ENCODE data around the gene RMND1. TPM values are rescaled to one million over a fixed set of nuclear protein-coding genes. Genes with fewer than 3 reads are reported as not detected.
A peak's percentile ranks its signal among the peaks of the same experiment; 100 is the strongest.

RMND1 gene
- total and polyA plus RNA-seq, 10 donors = 11.7 to 23.2 (median 14.8) TPM

DNA sequence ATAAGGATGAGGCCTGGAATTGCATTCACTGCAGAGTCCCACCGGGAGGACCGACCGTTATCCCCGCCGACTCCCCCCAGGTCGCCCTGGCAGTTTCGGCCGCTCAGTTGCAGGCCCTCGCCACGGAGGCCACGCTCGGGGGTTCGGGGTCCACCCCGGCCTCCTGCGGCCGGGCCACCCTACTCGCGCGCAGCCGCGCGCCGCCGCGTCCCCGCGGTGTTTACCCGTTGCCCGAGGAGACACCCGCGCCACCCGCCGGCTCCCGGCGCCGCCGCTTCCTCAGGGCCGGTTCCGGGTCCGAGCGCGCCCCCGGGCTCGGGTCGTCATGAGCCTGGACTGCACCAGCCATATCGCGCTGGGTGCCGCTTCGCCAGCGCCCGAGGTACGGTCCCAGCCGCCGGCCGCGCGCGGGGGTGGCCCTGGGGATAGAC is 41.9 kb upstream of the RMND1 start, which contains the start of gene CCDC170:
Gene CCDC170, plus strand, starts transcription at position 214 of the 431 bp plus-strand sequence. Its CDS starts 112 bp downstream, at position 326.
- WGBS, 5 donors = 1 to 8% (median 1%) methylated on average over 8 to 58 of the region's 58 CpGs
- intact Hi-C loops (cut with DNase I; ENCODE audit: low total_unique reads) = no loop called here
- DNase-seq = peak; percentile 87
- Histone ChIP-seq H3K4me3 (peak within 1 kb of the TSS; percentile 31 to 79 (median 59)), H3K27me3 (replicated peaks in 1 of 7) (peaks cover 0 to 49% (median 10%) of the 10 kb centered on the region in 7 donors), H3K9me3 (no peaks in the 10 kb centered on the region), H3K36me3 (no peaks in the 10 kb centered on the region), H3K4me1 (peaks cover 0 to 45% (median 20%) of the 10 kb centered on the region in 6 donors), H3K27ac (peak within 1 kb of the TSS; percentile 57 to 87 (median 84))
- TF ChIP-seq, protein P1, sequence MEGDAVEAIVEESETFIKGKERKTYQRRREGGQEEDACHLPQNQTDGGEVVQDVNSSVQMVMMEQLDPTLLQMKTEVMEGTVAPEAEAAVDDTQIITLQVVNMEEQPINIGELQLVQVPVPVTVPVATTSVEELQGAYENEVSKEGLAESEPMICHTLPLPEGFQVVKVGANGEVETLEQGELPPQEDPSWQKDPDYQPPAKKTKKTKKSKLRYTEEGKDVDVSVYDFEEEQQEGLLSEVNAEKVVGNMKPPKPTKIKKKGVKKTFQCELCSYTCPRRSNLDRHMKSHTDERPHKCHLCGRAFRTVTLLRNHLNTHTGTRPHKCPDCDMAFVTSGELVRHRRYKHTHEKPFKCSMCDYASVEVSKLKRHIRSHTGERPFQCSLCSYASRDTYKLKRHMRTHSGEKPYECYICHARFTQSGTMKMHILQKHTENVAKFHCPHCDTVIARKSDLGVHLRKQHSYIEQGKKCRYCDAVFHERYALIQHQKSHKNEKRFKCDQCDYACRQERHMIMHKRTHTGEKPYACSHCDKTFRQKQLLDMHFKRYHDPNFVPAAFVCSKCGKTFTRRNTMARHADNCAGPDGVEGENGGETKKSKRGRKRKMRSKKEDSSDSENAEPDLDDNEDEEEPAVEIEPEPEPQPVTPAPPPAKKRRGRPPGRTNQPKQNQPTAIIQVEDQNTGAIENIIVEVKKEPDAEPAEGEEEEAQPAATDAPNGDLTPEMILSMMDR (IDR thresholded peaks at IDR 0.05 in 8 of 11, conservative IDR thresholded peaks at IDR 0.05 in 3 of 11) = no peak
- TF ChIP-seq POLR2A (IDR thresholded peaks at IDR 0.05) (no peak), POLR2AphosphoS5 (IDR thresholded peaks at IDR 0.05) (peak in 2 of 3 donors; percentile 50)

DNA sequence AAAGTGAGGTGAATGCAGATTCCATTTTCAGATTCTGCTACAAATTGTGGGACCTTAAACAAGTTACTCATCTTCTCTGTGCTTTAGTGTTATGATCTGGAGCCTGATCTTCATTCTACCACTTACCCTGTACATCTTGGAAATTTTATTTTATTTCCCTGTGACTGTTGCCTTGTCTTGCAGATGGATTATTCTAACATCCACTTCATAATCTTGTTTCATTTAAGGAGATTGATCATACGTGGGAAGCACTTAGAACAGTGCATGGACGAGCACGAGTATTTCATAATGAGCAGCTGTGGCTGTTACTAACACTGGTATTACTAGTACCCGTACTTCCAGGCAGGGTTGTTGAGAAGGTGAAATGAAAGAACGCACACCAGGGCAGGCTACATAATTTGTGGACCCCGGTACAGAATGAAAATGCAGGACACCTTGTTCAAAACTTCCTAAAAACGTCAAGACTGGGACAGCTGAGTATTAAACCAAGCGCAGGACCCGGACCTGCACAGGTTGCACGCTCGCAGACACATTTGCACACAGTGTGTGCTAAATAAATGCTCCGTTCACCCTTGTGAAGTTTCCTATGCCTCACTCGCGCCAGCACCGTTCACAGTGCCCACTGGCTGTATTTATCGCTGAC is 41.4 kb upstream of the RMND1 start:
- Histone ChIP-seq H3K4me1 (peaks cover 0 to 40% (median 20%) of the 10 kb centered on the region in 6 donors), H3K36me3 (no peaks in the 10 kb centered on the region), H3K4me3 (peak overlapping the region; percentile 31 to 79 (median 59)), H3K27me3 (replicated peaks in 1 of 7) (peaks cover 0 to 49% (median 10%) of the 10 kb centered on the region in 7 donors), H3K27ac (peak overlapping the region; percentile 57 to 87 (median 84)), H3K9me3 (no peaks in the 10 kb centered on the region)
- WGBS, 5 donors = 43 to 58% (median 47%) methylated on average over 16 of the region's 16 CpGs
- DNase-seq = no peak
- TF ChIP-seq, protein P1 (IDR thresholded peaks at IDR 0.05 in 8 of 11, conservative IDR thresholded peaks at IDR 0.05 in 3 of 11) = no peak
- TF ChIP-seq POLR2A (IDR thresholded peaks at IDR 0.05) (no peak), POLR2AphosphoS5 (IDR thresholded peaks at IDR 0.05) (no peak)
- intact Hi-C loops (cut with DNase I; ENCODE audit: low total_unique reads) = no loop called here

DNA sequence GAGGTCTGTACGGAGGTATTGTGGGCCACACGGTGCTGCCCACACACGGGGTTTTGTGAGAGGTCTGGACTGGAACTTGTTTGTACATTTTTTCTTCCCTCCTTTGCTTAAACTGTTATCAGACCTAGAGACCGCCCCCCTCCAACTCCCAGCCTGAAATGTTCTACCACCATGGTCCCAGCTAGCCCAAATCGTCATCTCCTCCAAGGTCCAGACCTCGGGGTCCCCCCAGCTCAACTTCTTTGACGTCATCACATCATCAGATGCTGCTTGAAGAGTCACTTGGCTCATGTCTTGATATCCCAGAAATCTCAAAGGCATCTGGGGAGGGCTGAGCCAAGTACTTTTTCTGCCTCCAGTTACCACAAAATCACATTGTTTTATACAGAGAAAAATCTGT is 39.1 kb upstream of the RMND1 start:
- Histone ChIP-seq H3K4me3 (no peak overlapping the region), H3K27ac (no peak overlapping the region), H3K27me3 (replicated peaks in 1 of 7) (peaks cover 0 to 47% (median 10%) of the 10 kb centered on the region in 7 donors), H3K36me3 (no peaks in the 10 kb centered on the region), H3K9me3 (no peaks in the 10 kb centered on the region), H3K4me1 (peaks cover 0 to 29% (median 19%) of the 10 kb centered on the region in 6 donors)
- 79 to 89% (median 80%) methylated on average over 7 of the region's 7 CpGs for WGBS, 5 donors
- intact Hi-C loops (cut with DNase I; ENCODE audit: low total_unique reads) = no loop called here
- DNase-seq = no peak
- no peak for TF ChIP-seq POLR2A (IDR thresholded peaks at IDR 0.05)
- no peak for TF ChIP-seq POLR2AphosphoS5 (IDR thresholded peaks at IDR 0.05)
- TF ChIP-seq, protein P1 (IDR thresholded peaks at IDR 0.05 in 8 of 11, conservative IDR thresholded peaks at IDR 0.05 in 3 of 11) = no peak

GRCh38 chr6:151488226-151488625 is 36.3 kb upstream of the RMND1 start:
- H3K27me3 ChIP-seq (replicated peaks in 1 of 7) = peaks cover 0 to 20% (median 0%) of the 10 kb centered on the region in 7 donors
- intact Hi-C loops (cut with DNase I; ENCODE audit: low total_unique reads) = no loop called here
- WGBS, 5 donors = 63 to 81% (median 70%) methylated on average over 2 of the region's 2 CpGs
- peaks cover 0 to 13% (median 2%) of the 10 kb centered on the region in 6 donors for H3K4me1 ChIP-seq
- no peaks in the 10 kb centered on the region for H3K9me3 ChIP-seq
- TF ChIP-seq POLR2AphosphoS5 (IDR thresholded peaks at IDR 0.05) (no peak), POLR2A (IDR thresholded peaks at IDR 0.05) (no peak)
- TF ChIP-seq, protein P1 (IDR thresholded peaks at IDR 0.05 in 8 of 11, conservative IDR thresholded peaks at IDR 0.05 in 3 of 11) = no peak
- no peak overlapping the region for H3K4me3 ChIP-seq
- no peak overlapping the region for H3K27ac ChIP-seq
- H3K36me3 ChIP-seq = no peaks in the 10 kb centered on the region
- DNase-seq = no peak
